Natural killer cell (primary cell): ENCODE measurements around the gene NPR2. TPM values are rescaled to one million over a fixed set of nuclear protein-coding genes. Genes with fewer than 3 reads are reported as not detected.

Experiments
- ATAC-seq, 3 donors: fragments of 150-1000 bp in 2 of 3; fragments of 200-7000 bp in 1 of 3; cut with Tn5 transposase; 1 replicate in 1 of 3; 2 replicates in 2 of 3; pipeline ENCODE4 v1.10.0; 2021; ENCODE audit warnings: mild to moderate bottlenecking in 2 of 3, moderate library complexity in 2 of 3
- DNase-seq, 2 donors: peaks; one replicate each; pipeline versions ENCODE4 v3.0.0 to v3.0.0-alpha.2; 2013 to 2021; ENCODE audit warnings: mixed read lengths in 1 of 2
- H3K27ac ChIP-seq: one replicate; pipeline ENCODE4 v1.5.1; 2013; ENCODE audit warnings: mild to moderate bottlenecking, low read length
- H3K27me3 ChIP-seq: one replicate; pipeline ENCODE4 v1.6.1; 2013; ENCODE audit warnings: low read length; ENCODE audit not compliant: control insufficient read depth, insufficient read depth
- H3K36me3 ChIP-seq: one replicate; pipeline ENCODE4 v1.6.1; 2013; ENCODE audit warnings: low read length; ENCODE audit not compliant: control insufficient read depth, insufficient read depth
- H3K4me1 ChIP-seq: one replicate; pipeline ENCODE4 v1.6.1; 2013; ENCODE audit warnings: low read length; ENCODE audit not compliant: control insufficient read depth, insufficient read depth
- H3K4me3 ChIP-seq: one replicate; pipeline ENCODE4 v1.5.1; 2013; ENCODE audit warnings: low read length
- H3K9me3 ChIP-seq: one replicate; pipeline ENCODE4 v1.6.1; 2013; ENCODE audit warnings: low read length; ENCODE audit not compliant: control insufficient read depth, insufficient read depth
- H3K27ac Mint-ChIP-seq, 2 donors: one replicate each; pipeline ENCODE4 v1.8.0; 2022; ENCODE audit warnings: mild to moderate bottlenecking in 2 of 2, mixed read lengths in 2 of 2, moderate library complexity in 1 of 2
- H3K27me3 Mint-ChIP-seq, 2 donors: one replicate each; pipeline ENCODE4 v1.8.0; 2022; ENCODE audit warnings: low read depth in 2 of 2, mixed read lengths in 2 of 2
- H3K36me3 Mint-ChIP-seq: one replicate; pipeline ENCODE4 v1.8.0; 2022; ENCODE audit warnings: mixed read lengths
- H3K4me1 Mint-ChIP-seq, 2 donors: one replicate each; pipeline ENCODE4 v1.8.0; 2022; ENCODE audit warnings: mixed read lengths in 2 of 2
- H3K4me3 Mint-ChIP-seq: one replicate; pipeline ENCODE4 v1.8.0; 2022; ENCODE audit warnings: mild to moderate bottlenecking, moderate library complexity, mixed read lengths
- H3K9me3 Mint-ChIP-seq, 2 donors: one replicate each; pipeline ENCODE4 v1.8.0; 2022; ENCODE audit warnings: mixed read lengths in 2 of 2
- WGBS: methylation state at CpG from one replicate; pipeline ENCODE4 v1.1.7; 2013; ENCODE audit warnings: missing lambda C conversion rate; ENCODE audit not compliant: insufficient coverage; 5-methylcytosine and 5-hydroxymethylcytosine counted together
- intact Hi-C: fragments of 100-400 bp; cut with micrococcal nuclease; formaldehyde crosslinking; loops from one replicate; pipeline ENCODE4 v1.14.2; 2022
- total RNA-seq, 4 donors: library from RNA; stranded (reverse); fragments of 120-200 nt in 1 of 4; gene quantifications; one replicate each; pipeline versions ENCODE4 v1.2.3 to v1.2.4, GENCODE V29; 2013 to 2022
- TF ChIP-seq, protein P1 (sequence below): fragments of 200-600 bp; IDR thresholded peaks from one replicate; pipeline ENCODE4 v1.8.0; 2022; ENCODE audit warnings: antibody characterized with exemption

Gene NPR2
- total RNA-seq, 3 donors from 2014 or later (not counting 1 experiment from before 2014, with no cell fraction given) = 2.1 to 2.7 (median 2.4) TPM

- H3K27me3 Mint-ChIP-seq = no peaks in the 10 kb centered on the region
- no peak for DNase-seq
- 78% methylated on average over 4 of the region's 5 CpGs for WGBS
- H3K9me3 Mint-ChIP-seq = no peaks in the 10 kb centered on the region
- Histone ChIP-seq H3K4me3 (no peak overlapping the region), H3K4me1 (peaks cover 28% of the 10 kb centered on the region), H3K27ac (no peak overlapping the region), H3K36me3 (no peaks in the 10 kb centered on the region), H3K27me3 (no peaks in the 10 kb centered on the region), H3K9me3 (no peaks in the 10 kb centered on the region)
- intact Hi-C loops = no loop called here
- no peak overlapping the region for H3K27ac Mint-ChIP-seq
- TF ChIP-seq, protein P1, sequence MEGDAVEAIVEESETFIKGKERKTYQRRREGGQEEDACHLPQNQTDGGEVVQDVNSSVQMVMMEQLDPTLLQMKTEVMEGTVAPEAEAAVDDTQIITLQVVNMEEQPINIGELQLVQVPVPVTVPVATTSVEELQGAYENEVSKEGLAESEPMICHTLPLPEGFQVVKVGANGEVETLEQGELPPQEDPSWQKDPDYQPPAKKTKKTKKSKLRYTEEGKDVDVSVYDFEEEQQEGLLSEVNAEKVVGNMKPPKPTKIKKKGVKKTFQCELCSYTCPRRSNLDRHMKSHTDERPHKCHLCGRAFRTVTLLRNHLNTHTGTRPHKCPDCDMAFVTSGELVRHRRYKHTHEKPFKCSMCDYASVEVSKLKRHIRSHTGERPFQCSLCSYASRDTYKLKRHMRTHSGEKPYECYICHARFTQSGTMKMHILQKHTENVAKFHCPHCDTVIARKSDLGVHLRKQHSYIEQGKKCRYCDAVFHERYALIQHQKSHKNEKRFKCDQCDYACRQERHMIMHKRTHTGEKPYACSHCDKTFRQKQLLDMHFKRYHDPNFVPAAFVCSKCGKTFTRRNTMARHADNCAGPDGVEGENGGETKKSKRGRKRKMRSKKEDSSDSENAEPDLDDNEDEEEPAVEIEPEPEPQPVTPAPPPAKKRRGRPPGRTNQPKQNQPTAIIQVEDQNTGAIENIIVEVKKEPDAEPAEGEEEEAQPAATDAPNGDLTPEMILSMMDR = no peak
- ATAC-seq = no peak
- no peaks in the 10 kb centered on the region for H3K36me3 Mint-ChIP-seq
- no peak overlapping the region for H3K4me3 Mint-ChIP-seq
- H3K4me1 Mint-ChIP-seq = peaks cover 18 to 39% of the 10 kb centered on the region in 2 donors
These were observed 41.4 kb downstream of the NPR2 start for GRCh38 chr9:35832814-35833213.

- 89% methylated on average over 14 of the region's 14 CpGs for WGBS
- Mint-ChIP-seq H3K36me3 (no peaks in the 10 kb centered on the region), H3K27ac (no peak overlapping the region), H3K9me3 (no peaks in the 10 kb centered on the region), H3K27me3 (no peaks in the 10 kb centered on the region), H3K4me1 (peaks cover 8 to 26% of the 10 kb centered on the region in 2 donors), H3K4me3 (no peak overlapping the region)
- H3K27ac ChIP-seq = no peak overlapping the region
- H3K9me3 ChIP-seq = no peaks in the 10 kb centered on the region
- H3K36me3 ChIP-seq = no peaks in the 10 kb centered on the region
- DNase-seq = no peak
- peaks cover 19% of the 10 kb centered on the region for H3K4me1 ChIP-seq
- no peak for ATAC-seq
- H3K4me3 ChIP-seq = no peak overlapping the region
- TF ChIP-seq, protein P1 = no peak
- intact Hi-C loops = no loop called here
- H3K27me3 ChIP-seq = no peaks in the 10 kb centered on the region
These were observed 43.1 kb downstream of the NPR2 start for GRCh38 chr9:35834260-35835215.

GRCh38 chr9:35835216-35835632 lies 43.8 kb downstream of the NPR2 start:
- Mint-ChIP-seq H3K4me3 (no peak overlapping the region), H3K4me1 (peaks cover 2 to 20% of the 10 kb centered on the region in 2 donors), H3K36me3 (no peaks in the 10 kb centered on the region), H3K27me3 (no peaks in the 10 kb centered on the region), H3K27ac (no peak overlapping the region), H3K9me3 (no peaks in the 10 kb centered on the region)
- Histone ChIP-seq H3K9me3 (no peaks in the 10 kb centered on the region), H3K27ac (no peak overlapping the region), H3K4me1 (peaks cover 14% of the 10 kb centered on the region), H3K36me3 (no peaks in the 10 kb centered on the region), H3K27me3 (no peaks in the 10 kb centered on the region), H3K4me3 (no peak overlapping the region)
- intact Hi-C loops = no loop called here
- DNase-seq (peak in 1 of 2 donors; percentile 40), ATAC-seq (peak in 1 of 3 donors; percentile 42)
- TF ChIP-seq, protein P1 = no peak
- WGBS = 89% methylated on average over 3 of the region's 3 CpGs
